HCT116 (cell line): ENCODE data around the gene ZBTB17. TPM values are rescaled to one million over a fixed set of nuclear protein-coding genes. Genes with fewer than 3 reads are reported as not detected.
A peak's percentile ranks its signal among the peaks of the same experiment; 100 is the strongest.

Experiments used
- ATAC-seq: fragments of 200-7000 bp; cut with Tn5 transposase; 2 replicates; pipeline ENCODE4 v1.9.1; 2020; ENCODE audit warnings: mild to moderate bottlenecking, moderate library complexity
- BruUV-seq: library from RNA; stranded (reverse); fragments of 400-500 nt; replicated peaks from 2 replicates; lab custom pipeline; 2021; lab: Mats Ljungman, UMichigan
- CTCF ChIA-PET: fragments of 300-600 bp; sonication (Branson Sonifier 250); formaldehyde crosslinking; loops from one replicate; lab custom pipeline; 2021; ENCODE audit warnings: antibody characterized with exemption; lab: Charles Lee
- POLR2A ChIA-PET: fragments of 300-600, 350-600 bp; sonication (Branson Sonifier 250); formaldehyde crosslinking; loops from one replicate; lab custom pipeline; 2021; ENCODE audit warnings: antibody characterized with exemption; lab: Charles Lee
- RAD21 ChIA-PET, 2 experiments: fragments of 300-600 bp; sonication (Branson Sonifier 250); formaldehyde crosslinking; loops; one replicate each; lab custom pipeline; 2023; ENCODE audit warnings: low total read pairs in 2 of 2; ENCODE audit not compliant: uncharacterized antibody in 2 of 2, unreplicated experiment in 2 of 2, low non-redundant PET in 1 of 2; lab: Charles Lee
- DNase-seq: peaks from one replicate; pipeline ENCODE4 v3.0.0-alpha.2; 2010; ENCODE audit warnings: low read depth, low spot score
- H2AFZ ChIP-seq: fragments of 200-600 bp; shearing (Covaris generic), sonication (generic); 2 replicates; pipeline ENCODE4 v1.6.1; 2017; ENCODE audit warnings: low read depth, mixed run types, mixed read lengths, antibody characterized with exemption, low read length; ENCODE audit not compliant: poor library complexity, severe bottlenecking
- H3K27ac ChIP-seq: 2 replicates; pipeline ENCODE4 v1.5.1; 2012; ENCODE audit warnings: low read depth, low read length
- H3K27me3 ChIP-seq: fragments of 200-600 bp; sonication (generic); 2 replicates; pipeline ENCODE4 v1.6.1; 2016; ENCODE audit warnings: mixed run types, low read length, mixed read lengths; ENCODE audit not compliant: insufficient read depth
- H3K36me3 ChIP-seq, 2 experiments: fragments of 200-500 bp in 1 of 2; fragments of 200-600 bp in 1 of 2; sonication (Bioruptor generic) in 1 of 2; sonication (generic) in 1 of 2; 2 replicates each; pipeline versions ENCODE4 v1.5.1 to v1.6.1; 2014 to 2016; ENCODE audit warnings: low read length in 2 of 2, inconsistent platforms in 1 of 2, mixed read lengths in 1 of 2, mixed run types in 1 of 2; ENCODE audit not compliant: insufficient read depth in 2 of 2, control insufficient read depth in 1 of 2
- H3K4me1 ChIP-seq, 2 experiments: fragments of 200-600 bp in 1 of 2; sonication (generic) in 1 of 2; 2 replicates each; pipeline versions ENCODE4 v1.5.1 to v1.6.1; 2012 to 2017; ENCODE audit warnings: low read length in 2 of 2, inconsistent platforms in 1 of 2, mild to moderate bottlenecking in 1 of 2, mixed read lengths in 1 of 2, mixed run types in 1 of 2, moderate library complexity in 1 of 2; ENCODE audit not compliant: insufficient read depth in 2 of 2, control insufficient read depth in 1 of 2
- H3K4me2 ChIP-seq: fragments of 200-600 bp; sonication (generic); 2 replicates; pipeline ENCODE4 v1.6.1; 2017; ENCODE audit warnings: mixed run types, low read length, mixed read lengths
- H3K4me3 ChIP-seq, 2 experiments: fragments of 200-600 bp in 1 of 2; sonication (generic) in 1 of 2; replicated peaks in 1 of 2; 2 replicates each; pipeline ENCODE4 v1.5.1; 2011 to 2016; ENCODE audit warnings: low read length in 2 of 2, control low read depth in 1 of 2, low read depth in 1 of 2, mild to moderate bottlenecking in 1 of 2, mixed read lengths in 1 of 2, mixed run types in 1 of 2
- H3K79me2 ChIP-seq: fragments of 200-600 bp; sonication (generic); 2 replicates; pipeline ENCODE4 v1.6.1; 2017; ENCODE audit warnings: mild to moderate bottlenecking, mixed run types, low read length, moderate library complexity, mixed read lengths; ENCODE audit not compliant: insufficient read depth
- H3K9ac ChIP-seq: fragments of 200-600 bp; sonication (generic); 2 replicates; pipeline ENCODE4 v1.6.1; 2016; ENCODE audit warnings: low read length, mixed read lengths
- H3K9me2 ChIP-seq: fragments of 200-600 bp; sonication (generic), shearing (Covaris generic); 2 replicates; pipeline ENCODE4 v1.6.1; 2017; ENCODE audit warnings: mixed run types, mild to moderate bottlenecking, moderate library complexity; ENCODE audit not compliant: insufficient read depth
- H3K9me3 ChIP-seq, 2 experiments: fragments of 200-500 bp in 1 of 2; fragments of 200-600 bp in 1 of 2; sonication (Bioruptor generic) in 1 of 2; sonication (generic) in 1 of 2; 2 replicates each; pipeline ENCODE4 v1.6.1; 2014 to 2017; ENCODE audit warnings: low read length in 2 of 2, mixed read lengths in 2 of 2, inconsistent platforms in 1 of 2, low read depth in 1 of 2, mild to moderate bottlenecking in 1 of 2, mixed run types in 1 of 2, moderate library complexity in 1 of 2; ENCODE audit not compliant: control insufficient read depth in 1 of 2, insufficient read depth in 1 of 2
- H4K20me1 ChIP-seq: fragments of 200-600 bp; sonication (generic), shearing (Covaris generic); 2 replicates; pipeline ENCODE4 v1.6.1; 2017; ENCODE audit warnings: mixed run types, mild to moderate bottlenecking, moderate library complexity; ENCODE audit not compliant: insufficient read depth
- CBX3 ChIP-seq: IDR thresholded peaks from 2 replicates; pipeline ENCODE4 v1.6.1; 2012; ENCODE audit warnings: low read depth
- EGR1 ChIP-seq: IDR thresholded peaks from 2 replicates; pipeline ENCODE4 v1.6.1; 2012; ENCODE audit warnings: low read depth
- EZH2 ChIP-seq: fragments of 200-600 bp; sonication (generic); IDR thresholded peaks from 2 replicates; pipeline ENCODE4 v1.6.1; 2017; ENCODE audit warnings: antibody characterized with exemption, mixed run types
- EZH2phosphoT487 ChIP-seq: fragments of 200-600 bp; IDR thresholded peaks from 2 replicates; pipeline ENCODE4 v1.6.1; 2018; ENCODE audit warnings: antibody characterized with exemption, borderline replicate concordance
- FOSL1 ChIP-seq: IDR thresholded peaks from 2 replicates; pipeline ENCODE4 v1.6.1; 2012; ENCODE audit warnings: low read depth
- JUND ChIP-seq: IDR thresholded peaks from 2 replicates; pipeline ENCODE4 v1.6.1; 2012
- MAX ChIP-seq: IDR thresholded peaks from 2 replicates; pipeline ENCODE4 v1.6.1; 2012
- POLR2A ChIP-seq: IDR thresholded peaks from 2 replicates; pipeline ENCODE4 v1.7.0; 2011; ENCODE audit warnings: borderline replicate concordance; ENCODE audit not compliant: insufficient read depth, insufficient read length; ENCODE audit errors: extremely low read depth
- REST ChIP-seq: IDR thresholded peaks from 2 replicates; pipeline ENCODE4 v1.6.1; 2012; ENCODE audit warnings: low read depth
- SRF ChIP-seq: IDR thresholded peaks from 2 replicates; pipeline ENCODE4 v1.6.1; 2012; ENCODE audit warnings: low read depth
- TCF7L2 ChIP-seq: IDR thresholded peaks from 2 replicates; pipeline ENCODE4 v1.7.0; 2011; ENCODE audit warnings: borderline replicate concordance, inconsistent platforms; ENCODE audit not compliant: insufficient read depth, insufficient read length; ENCODE audit errors: extremely low read depth
- ZFX ChIP-seq: fragments of 450-650 bp; IDR thresholded peaks from 2 replicates; pipeline ENCODE4 v1.6.1; 2017
- intact Hi-C: fragments of 100-400 bp; cut with micrococcal nuclease; formaldehyde crosslinking; loops from 2 replicates; pipeline ENCODE4 v1.10.0; 2022
- total RNA-seq: library from RNA; stranded (reverse); gene quantifications from one replicate; pipeline ENCODE4 v1.2.1, GENCODE V29; 2021; ENCODE audit not compliant: unreplicated experiment

The ZBTB17 gene
- total RNA-seq, 1 experiment from 2014 or later = 31.6 TPM

- no peaks in the 10 kb centered on the region for H3K27me3 ChIP-seq
- no peaks in the 10 kb centered on the region for H3K9me3 ChIP-seq
- no peaks in the 10 kb centered on the region for H3K9me2 ChIP-seq
- ATAC-seq (no peak), DNase-seq (no peak)
- ChIA-PET CTCF (no interaction called here), POLR2A (no interaction called here), RAD21 (no interaction called here)
- intact Hi-C loops = no loop called here
- H2AFZ ChIP-seq = no peak overlapping the region
- H4K20me1 ChIP-seq = no peaks in the 10 kb centered on the region
- H3K36me3 ChIP-seq = peaks cover 52 to 54% of the 10 kb centered on the region in 2 experiments
- peaks cover 30% of the 10 kb centered on the region; the same call in 1 of the 2 replicates for H3K79me2 ChIP-seq
- no peak overlapping the region for H3K4me3 ChIP-seq
- no TSS peak for BruUV-seq
- no peak overlapping the region for H3K9ac ChIP-seq
- TF ChIP-seq JUND = no peak
- no peak overlapping the region for H3K27ac ChIP-seq
- H3K4me1 ChIP-seq = no peaks in the 10 kb centered on the region
- H3K4me2 ChIP-seq = no peak overlapping the region
Observed at GRCh38 chr1:15933684-15934083, 42.2 kb downstream of the ZBTB17 start.

GRCh38 chr1:15932612-15933011 lies 43.3 kb downstream of the ZBTB17 start:
- TSS peak; percentile 2 for BruUV-seq

More at GRCh38 chr1:15932612-15933011, 43.3 kb downstream of the ZBTB17 start:
- intact Hi-C loops = no loop called here
- H3K4me2 ChIP-seq = no peak overlapping the region
- H3K4me3 ChIP-seq = no peak overlapping the region
- no peak overlapping the region for H2AFZ ChIP-seq
- H3K9me2 ChIP-seq = no peaks in the 10 kb centered on the region
- no peak overlapping the region for H3K27ac ChIP-seq
- no peaks in the 10 kb centered on the region for H3K4me1 ChIP-seq
- H4K20me1 ChIP-seq = no peaks in the 10 kb centered on the region
- no peak overlapping the region for H3K9ac ChIP-seq
- CTCF ChIA-PET = no interaction called here
- POLR2A ChIA-PET = no interaction called here
- DNase-seq (no peak), ATAC-seq (no peak)
- RAD21 ChIA-PET = no interaction called here
- no peaks in the 10 kb centered on the region for H3K27me3 ChIP-seq
- peaks cover 59 to 61% of the 10 kb centered on the region in 2 experiments for H3K36me3 ChIP-seq
- H3K79me2 ChIP-seq = peaks cover 37% of the 10 kb centered on the region; the same call in 1 of the 2 replicates
- H3K9me3 ChIP-seq = no peaks in the 10 kb centered on the region
- TF ChIP-seq TCF7L2 (no peak), EZH2 (no peak), SRF (no peak), FOSL1 (no peak), ZFX (no peak), CBX3 (no peak), EGR1 (no peak), REST (no peak), EZH2phosphoT487 (no peak), MAX (no peak), POLR2A (no peak)
- TF ChIP-seq, all 23 proteins: peak for 0
